H9 (cell line): ENCODE data around the gene CSNK2B. TPM values are rescaled to one million over a fixed set of nuclear protein-coding genes. Genes with fewer than 3 reads are reported as not detected.

ENCODE experiments used
- DNase-seq: peaks from one replicate; pipeline ENCODE4 v3.0.0-alpha.2; 2017
- H2AFZ ChIP-seq: one replicate; pipeline ENCODE4 v1.6.1; 2013; ENCODE audit warnings: mild to moderate bottlenecking, low read length, control low read depth, moderate library complexity
- H2AK5ac ChIP-seq: 2 replicates; pipeline ENCODE4 v1.6.1; 2013; ENCODE audit warnings: low read length, control low read depth, mixed read lengths; ENCODE audit not compliant: insufficient read length
- H2BK120ac ChIP-seq: one replicate; pipeline ENCODE4 v1.6.1; 2013; ENCODE audit warnings: low read depth, mild to moderate bottlenecking, low read length, control low read depth, inconsistent platforms; ENCODE audit not compliant: poor library complexity, severe bottlenecking
- H2BK12ac ChIP-seq: 2 replicates; pipeline ENCODE4 v1.6.1; 2013; ENCODE audit warnings: low read length, control low read depth, mixed read lengths, low read depth; ENCODE audit not compliant: insufficient read length
- H2BK15ac ChIP-seq: 2 replicates; pipeline ENCODE4 v1.6.1; 2013; ENCODE audit warnings: low read depth, low read length, control low read depth
- H2BK20ac ChIP-seq: one replicate; pipeline ENCODE4 v1.6.1; 2013; ENCODE audit warnings: low read depth, mild to moderate bottlenecking, low read length, control low read depth, inconsistent platforms; ENCODE audit not compliant: poor library complexity, severe bottlenecking
- H2BK5ac ChIP-seq: 2 replicates; pipeline ENCODE4 v1.6.1; 2013; ENCODE audit warnings: low read length, control low read depth, mixed read lengths; ENCODE audit not compliant: insufficient read length
- H3K14ac ChIP-seq: 2 replicates; pipeline ENCODE4 v1.6.1; 2013; ENCODE audit warnings: low read length, control low read depth; ENCODE audit not compliant: insufficient read depth
- H3K18ac ChIP-seq: 2 replicates; pipeline ENCODE4 v1.6.1; 2013; ENCODE audit warnings: low read depth, mild to moderate bottlenecking, mixed read lengths, low read length, control low read depth; ENCODE audit not compliant: insufficient read length
- H3K23ac ChIP-seq: 2 replicates; pipeline ENCODE4 v1.6.1; 2013; ENCODE audit warnings: low read length, control low read depth, mixed read lengths, low read depth; ENCODE audit not compliant: insufficient read length
- H3K23me2 ChIP-seq: 2 replicates; pipeline ENCODE4 v1.6.1; 2013; ENCODE audit warnings: low read depth, mild to moderate bottlenecking, mixed read lengths, low read length, control low read depth; ENCODE audit not compliant: insufficient read length, poor library complexity, severe bottlenecking
- H3K27ac ChIP-seq: 2 replicates; pipeline ENCODE4 v1.5.1; 2013; ENCODE audit warnings: low read length, control low read depth, mixed read lengths, low read depth; ENCODE audit not compliant: insufficient read length
- H3K27me3 ChIP-seq: 2 replicates; pipeline ENCODE4 v1.6.1; 2013; ENCODE audit warnings: low read length, control low read depth, inconsistent platforms; ENCODE audit not compliant: insufficient read depth
- H3K4ac ChIP-seq: 2 replicates; pipeline ENCODE4 v1.6.1; 2013; ENCODE audit warnings: low read depth, mild to moderate bottlenecking, control low read depth, inconsistent platforms, low read length, moderate library complexity
- H3K4me1 ChIP-seq: 2 replicates; pipeline ENCODE4 v1.6.1; 2013; ENCODE audit warnings: low read length, control low read depth, inconsistent platforms; ENCODE audit not compliant: insufficient read depth
- H3K4me2 ChIP-seq: 2 replicates; pipeline ENCODE4 v1.6.1; 2013; ENCODE audit warnings: low read length, control low read depth, mixed read lengths; ENCODE audit not compliant: insufficient read length, insufficient read depth
- H3K56ac ChIP-seq: 2 replicates; pipeline ENCODE4 v1.6.1; 2013; ENCODE audit warnings: low read depth, mild to moderate bottlenecking, mixed read lengths, low read length, control low read depth; ENCODE audit not compliant: insufficient read length
- H3K79me1 ChIP-seq: 2 replicates; pipeline ENCODE4 v1.6.1; 2013; ENCODE audit warnings: low read depth, mild to moderate bottlenecking, moderate library complexity, low read length, control low read depth, inconsistent platforms; ENCODE audit not compliant: insufficient read depth, poor library complexity, severe bottlenecking
- H3K79me2 ChIP-seq: 2 replicates; pipeline ENCODE4 v1.6.1; 2013; ENCODE audit warnings: low read length, control low read depth, inconsistent platforms; ENCODE audit not compliant: insufficient read depth
- H3K9ac ChIP-seq: 2 replicates; pipeline ENCODE4 v1.6.1; 2013; ENCODE audit warnings: low read length, control low read depth, mixed read lengths; ENCODE audit not compliant: insufficient read length; ENCODE audit errors: extremely low read depth
- H3K9me3 ChIP-seq: one replicate; pipeline ENCODE4 v1.6.1; 2013; ENCODE audit warnings: low read depth, low read length, inconsistent platforms; ENCODE audit not compliant: control insufficient read depth
- H3T11ph ChIP-seq: one replicate; pipeline ENCODE4 v1.6.1; 2013; ENCODE audit warnings: mild to moderate bottlenecking, low read length, control low read depth, inconsistent platforms
- H4K20me1 ChIP-seq: one replicate; pipeline ENCODE4 v1.6.1; 2013; ENCODE audit not compliant: control insufficient read depth, insufficient read length, insufficient read depth
- H4K5ac ChIP-seq: 2 replicates; pipeline ENCODE4 v1.6.1; 2013; ENCODE audit warnings: low read depth, mild to moderate bottlenecking, mixed read lengths, low read length, control low read depth; ENCODE audit not compliant: insufficient read length
- H4K8ac ChIP-seq: replicated peaks from 2 replicates; pipeline ENCODE4 v1.6.1; 2013; ENCODE audit warnings: low read length, control low read depth, mixed read lengths, low read depth; ENCODE audit not compliant: insufficient read length
- H4K91ac ChIP-seq: 2 replicates; pipeline ENCODE4 v1.6.1; 2013; ENCODE audit warnings: low read depth, mild to moderate bottlenecking, moderate library complexity, mixed read lengths, low read length, control low read depth; ENCODE audit not compliant: insufficient read length
- H3K27ac Mint-ChIP-seq, 3 experiments: 2 replicates in 2 of 3; 3 replicates in 1 of 3; pipeline ENCODE4 v1.8.0; 2020 to 2021; ENCODE audit warnings: mixed read lengths in 3 of 3, mild to moderate bottlenecking in 1 of 3, moderate library complexity in 1 of 3
- H3K27me3 Mint-ChIP-seq: 2 replicates; pipeline ENCODE4 v1.8.0; 2021; ENCODE audit warnings: low read depth, mild to moderate bottlenecking, moderate library complexity, mixed read lengths
- H3K36me3 Mint-ChIP-seq, 3 experiments: 2 replicates in 2 of 3; 3 replicates in 1 of 3; pipeline ENCODE4 v1.8.0; 2020 to 2021; ENCODE audit warnings: low read depth in 3 of 3, mixed read lengths in 3 of 3; ENCODE audit not compliant: insufficient read depth in 1 of 3
- H3K4me1 Mint-ChIP-seq, 2 experiments: 2 replicates each; pipeline ENCODE4 v1.8.0; 2020; ENCODE audit warnings: mixed read lengths in 2 of 2
- H3K4me3 Mint-ChIP-seq, 2 experiments: 2 replicates in 1 of 2; 3 replicates in 1 of 2; pipeline ENCODE4 v1.8.0; 2020 to 2021; ENCODE audit warnings: mild to moderate bottlenecking in 2 of 2, mixed read lengths in 2 of 2, moderate library complexity in 1 of 2
- H3K9me3 Mint-ChIP-seq, 2 experiments: 2 replicates in 1 of 2; 3 replicates in 1 of 2; pipeline ENCODE4 v1.8.0; 2020; ENCODE audit warnings: mild to moderate bottlenecking in 2 of 2, mixed read lengths in 2 of 2, moderate library complexity in 1 of 2
- CTCF ChIP-seq: fragments of 200-600 bp; sonication (generic); conservative IDR thresholded peaks from 3 replicates; pipeline ENCODE4 v1.8.0; 2021; ENCODE audit warnings: antibody characterized with exemption, mild to moderate bottlenecking
- WGBS: extraction: QIAGEN DNeasy Blood & Tissue Kit; methylation state at CpG from one replicate; pipeline ENCODE4 v1.1.7; 2013; ENCODE audit warnings: missing lambda C conversion rate, low lambda C conversion rate, mixed read lengths; ENCODE audit not compliant: insufficient read length; ENCODE audit errors: extremely low coverage; 5-methylcytosine and 5-hydroxymethylcytosine counted together
- total RNA-seq: library from RNA; stranded (reverse); gene quantifications from 2 replicates; pipeline ENCODE4 v1.2.1, GENCODE V29; 2021

Gene CSNK2B
- total RNA-seq, 1 experiment from 2014 or later, result 187 TPM

- no peak overlapping the region for H4K91ac ChIP-seq
- H3K27ac ChIP-seq, result no peak overlapping the region
- Mint-ChIP-seq H3K27ac (peak overlapping the region in 1 of 3 experiments; percentile 57; a peak in 1 of 7 replicates), H3K9me3 (no peaks in the 10 kb centered on the region; a peak in 3 of 5 replicates), H3K27me3 (peaks cover 29% of the 10 kb centered on the region), H3K4me3 (peak overlapping the region; percentile 76 to 89), H3K36me3 (peaks cover under 1 to 8% (median 2%) of the 10 kb centered on the region in 3 experiments), H3K4me1 (peaks cover 20 to 25% of the 10 kb centered on the region in 2 experiments)
- no peak overlapping the region for H4K5ac ChIP-seq
- H3K4me2 ChIP-seq, result peak overlapping the region; percentile 92
- H3K79me1 ChIP-seq, result no peaks in the 10 kb centered on the region
- H4K20me1 ChIP-seq, result no peaks in the 10 kb centered on the region
- no peak overlapping the region for H2BK15ac ChIP-seq
- no peak overlapping the region for H3K23ac ChIP-seq
- no peak for TF ChIP-seq CTCF
- H3K4ac ChIP-seq, result no peak overlapping the region
- no peak overlapping the region for H4K8ac ChIP-seq
- H3K9ac ChIP-seq, result no peak overlapping the region
- H3K14ac ChIP-seq, result peak overlapping the region; percentile 26; the same call in 1 of the 2 replicates
- H2BK12ac ChIP-seq, result no peak overlapping the region
- peak; percentile 56 for DNase-seq
- no peak overlapping the region for H2AK5ac ChIP-seq
- H3K79me2 ChIP-seq, result no peaks in the 10 kb centered on the region
- no CpG with 5 or more reads among the region's 40 CpGs for WGBS
- no peak overlapping the region for H2AFZ ChIP-seq
- H3K27me3 ChIP-seq, result no peaks in the 10 kb centered on the region; the same call in 1 of the 2 replicates
- no peak overlapping the region for H2BK120ac ChIP-seq
- no peak overlapping the region for H2BK20ac ChIP-seq
- no peak overlapping the region for H3T11ph ChIP-seq
- no peaks in the 10 kb centered on the region for H3K4me1 ChIP-seq
- H3K9me3 ChIP-seq, result no peaks in the 10 kb centered on the region
- no peak overlapping the region for H3K56ac ChIP-seq
- no peak overlapping the region for H2BK5ac ChIP-seq
- peaks cover 18% of the 10 kb centered on the region for H3K23me2 ChIP-seq
- peak overlapping the region; percentile 44 for H3K18ac ChIP-seq
Observed at GRCh38 chr6:31681135-31681671, 15.3 kb downstream of the CSNK2B start.
